Measurements from ENCODE around the gene KIRREL1. TPM values are rescaled to one million over a fixed set of nuclear protein-coding genes. Genes with fewer than 3 reads are reported as not detected.
A peak's percentile ranks its signal among the peaks of the same experiment; 100 is the strongest.

Gene KIRREL1
- total and polyA plus RNA-seq, 2 of the 8 experiments (the other 6 are each of a cell fraction or from before 2014, with no cell fraction given) = 14.2 to 39.0 TPM

GRCh38 chr1:158117854-158118704 is 124.6 kb downstream of the KIRREL1 start:
- ChIA-PET CTCF (ENCODE audit: partially characterized antibody) (interaction anchor here (0.6 to 38.2 kb wide), 35 partner anchors 9 to 467 kb away, joined by 3 to 2918 read pairs (median 4); partner anchors contain the start of gene KIRREL1), POLR2A (ENCODE audit: partially characterized antibody) (interaction anchor here (0.8 to 1.7 kb wide), 8 partner anchors 15 to 152 kb away, joined by 3 to 5 read pairs (median 3); no protein-coding TSS in a partner anchor)
- Histone ChIP-seq H2AFZ (ENCODE audit: low read length) (0 out of 2 replicates have a peak overlapping the region, but pooled peaks have one; percentile 19), H4K5ac (ENCODE audit: insufficient read length, low read depth, low read length) (peak overlapping the region; percentile 18), H3K18ac (ENCODE audit: extremely low read depth, low read length) (no peak overlapping the region), H3K23me2 (ENCODE audit: low read depth, low read length) (peaks cover 1% of the 10 kb centered on the region; the same call in 1 of the 2 replicates), H3K9me3 (ENCODE audit: insufficient read depth in 2 of 2, low read depth in 1 of 2, low read length in 1 of 2) (no peaks in the 10 kb centered on the region), H3K23ac (ENCODE audit: insufficient read length) (no peak overlapping the region), H3K79me1 (ENCODE audit: low read depth, low read length) (no peaks in the 10 kb centered on the region), H3K4ac (replicated peaks; ENCODE audit: insufficient read length, low read depth, low read length) (no peak overlapping the region), H2BK5ac (ENCODE audit: low read depth, low read length) (peak overlapping the region; percentile 20; the same call in 1 of the 2 replicates), H3K56ac (replicated peaks; ENCODE audit: insufficient read length, low read depth, low read length) (no peak overlapping the region), H2BK120ac (replicated peaks; ENCODE audit: low read depth, low read length) (no peak overlapping the region), H4K20me1 (replicated peaks in 1 of 2; ENCODE audit: control insufficient read depth in 1 of 2, insufficient read depth in 2 of 2, low read length in 2 of 2) (no peaks in the 10 kb centered on the region), H3K4me3 (ENCODE audit: extremely low read depth in 1 of 4, insufficient read depth in 2 of 4, low read depth in 3 of 4, low read length in 4 of 4) (peak overlapping the region in 1 of 4 experiments; percentile 38; a peak in 1 of 8 replicates), H3K9ac (replicated peaks in 1 of 4; ENCODE audit: extremely low read depth in 1 of 4, low read depth in 3 of 4, low read length in 3 of 4) (no peak overlapping the region), H3K14ac (ENCODE audit: insufficient read length) (no peak overlapping the region), H4K91ac (replicated peaks; ENCODE audit: insufficient read length, low read length) (peak overlapping the region; percentile 12), H2BK20ac (ENCODE audit: low read length) (peak overlapping the region; percentile 96; the same call in 1 of the 2 replicates), H3K4me2 (ENCODE audit: insufficient read depth in 1 of 2, low read depth in 2 of 2, low read length in 2 of 2) (peak overlapping the region; percentile 42 to 55), H2AK5ac (ENCODE audit: low read depth, low read length) (no peak overlapping the region), H3K4me1 (replicated peaks in 1 of 4; ENCODE audit: control insufficient read depth in 3 of 4, insufficient read depth in 4 of 4, low read length in 3 of 4) (peaks cover 0 to 26% (median 13%) of the 10 kb centered on the region in 4 experiments; a peak in 6 of 7 replicates), H3K27me3 (replicated peaks in 1 of 4; ENCODE audit: control insufficient read depth in 3 of 4, extremely low read depth in 1 of 4, insufficient read depth in 3 of 4, low read length in 3 of 4) (peaks cover 0 to 4% (median 1%) of the 10 kb centered on the region in 4 experiments; a peak in 2 of 7 replicates), H4K8ac (ENCODE audit: extremely low read depth, insufficient read depth, low read length) (no peak overlapping the region), H3K36me3 (ENCODE audit: control insufficient read depth in 2 of 4, insufficient read depth in 4 of 4, low read length in 3 of 4) (no peaks in the 10 kb centered on the region), H3K79me2 (ENCODE audit: control insufficient read depth in 1 of 2, insufficient read depth in 2 of 2, low read length in 2 of 2) (no peaks in the 10 kb centered on the region), H2BK15ac (ENCODE audit: low read length) (no peak overlapping the region), H3K27ac (ENCODE audit: low read depth, low read length) (no peak overlapping the region), H2BK12ac (ENCODE audit: low read depth, low read length) (no peak overlapping the region)
- no peak for FAIRE-seq
- DNase-seq (ENCODE audit: low read depth in 1 of 2, low spot score in 2 of 2) = peak; percentile 72 to 87
- 37% methylated on average over 22 of the region's 22 CpGs; no CpG with 5 or more reads in 1 of the 2 experiments for WGBS, 2 experiments (ENCODE audit: extremely low coverage in 1 of 2, insufficient coverage in 1 of 2, insufficient read length in 1 of 2, insufficient replicate concordance in 2 of 2, low coverage in 1 of 2, low lambda C conversion rate in 2 of 2, missing lambda C conversion rate in 1 of 2)
- TF ChIP-seq RAD21 (IDR thresholded peaks at IDR 0.05 in 1 of 2, conservative IDR thresholded peaks at IDR 0.05 in 1 of 2; ENCODE audit: low read depth in 2 of 2, low read length in 2 of 2) (peak; percentile 56 to 69), MAX (IDR thresholded peaks at IDR 0.05) (peak; percentile 23; the same call in 1 of the 2 replicates)
